Vagina (tissue), 2 donors: Measurements from ENCODE around the gene OR4F29. TPM values are rescaled to one million over a fixed set of nuclear protein-coding genes. Genes with fewer than 3 reads are reported as not detected.
"Not testable (repeated sequence)": the region's sequence is repeated elsewhere in the genome, so short reads cannot be mapped to it uniquely, and the experiment has no call there.

Experiments
- DNase-seq, 2 donors: peaks; one replicate each; pipeline ENCODE4 v3.0.0-alpha.2; 2017; ENCODE audit errors: extremely low spot score in 2 of 2
- H3K27ac ChIP-seq: fragments of 200-600 bp; sonication (generic); one replicate; pipeline ENCODE4 v1.5.1; 2019
- H3K27me3 ChIP-seq: fragments of 200-600 bp; sonication (generic); one replicate; pipeline ENCODE4 v1.5.1; 2019
- H3K36me3 ChIP-seq, 2 donors: fragments of 200-600 bp; sonication (generic); one replicate each; pipeline ENCODE4 v1.5.1; 2017 to 2019
- H3K4me1 ChIP-seq: fragments of 200-600 bp; sonication (generic); one replicate; pipeline ENCODE4 v1.5.1; 2019
- H3K4me3 ChIP-seq, 2 donors: fragments of 200-600 bp; sonication (generic); 1 replicate in 1 of 2; 2 replicates in 1 of 2; pipeline ENCODE4 v1.5.1; 2016 to 2019
- H3K9me3 ChIP-seq: fragments of 200-600 bp; sonication (generic); one replicate; pipeline ENCODE4 v1.5.1; 2019
- intact Hi-C: fragments of 100-400 bp; cut with DNase I; formaldehyde crosslinking; loops from one replicate; pipeline ENCODE4 v1.15.1; 2023
- total RNA-seq: library from RNA; depleted of rRNA; stranded (reverse); fragments of >200 nt; gene quantifications from one replicate; pipeline ENCODE4 v1.2.3, GENCODE V29; 2016

Gene OR4F29
- not detected for total RNA-seq

- H3K4me1 ChIP-seq, H3K9me3 ChIP-seq, H3K4me3 ChIP-seq, intact Hi-C loops, H3K27me3 ChIP-seq, H3K27ac ChIP-seq, H3K36me3 ChIP-seq, DNase-seq: not testable (repeated sequence)
Measured at GRCh38 chr1:451578-451977, at the start of gene OR4F29. OR4F29 (minus strand) TSS chr1:451678; CDS start chr1:451678, 0 bp downstream.

Other genes starting within 250 kb of the OR4F29 start
- gene OR4F16, start 235.0 kb upstream of the OR4F29 start, total RNA-seq: not detected